Sigmoid colon (tissue), 7 donors: ENCODE data around the gene SLCO3A1. TPM values are rescaled to one million over a fixed set of nuclear protein-coding genes. Genes with fewer than 3 reads are reported as not detected.

Experiments used
- DNase-seq: peaks from one replicate; pipeline ENCODE4 v3.0.0-alpha.2; 2019
- H3K27ac ChIP-seq, 4 donors: fragments of 200-600 bp; sonication (generic); one replicate each; pipeline ENCODE4 v1.5.1; 2016 to 2019; ENCODE audit warnings: mild to moderate bottlenecking in 1 of 4
- H3K27me3 ChIP-seq, 3 donors: fragments of 200-600 bp; sonication (generic); one replicate each; pipeline ENCODE4 v1.5.1; 2019; ENCODE audit warnings: mild to moderate bottlenecking in 1 of 3
- H3K36me3 ChIP-seq, 4 donors: fragments of 200-600 bp; sonication (generic); one replicate each; pipeline ENCODE4 v1.5.1; 2016 to 2019
- H3K4me1 ChIP-seq, 4 donors: fragments of 200-600 bp; sonication (generic); one replicate each; pipeline ENCODE4 v1.5.1; 2017 to 2019
- H3K4me3 ChIP-seq, 4 donors: fragments of 200-600 bp; sonication (generic); one replicate each; pipeline ENCODE4 v1.5.1; 2017 to 2019; ENCODE audit warnings: mild to moderate bottlenecking in 2 of 4, moderate library complexity in 1 of 4
- H3K9me3 ChIP-seq, 4 donors: fragments of 200-600 bp in 3 of 4; sonication (generic) in 3 of 4; one replicate each; pipeline versions ENCODE4 v1.5.1 to v1.6.1; 2013 to 2019
- EP300 ChIP-seq, 4 donors: sonication (generic); formaldehyde crosslinking; IDR thresholded peaks; one replicate each; pipeline ENCODE4 v1.6.1; 2017; ENCODE audit warnings: antibody characterized with exemption in 4 of 4
- POLR2A ChIP-seq, 2 donors: fragments of 450-650 bp; IDR thresholded peaks; one replicate each; pipeline ENCODE4 v1.6.1; 2016; ENCODE audit warnings: antibody characterized with exemption in 2 of 2, mild to moderate bottlenecking in 2 of 2, moderate library complexity in 2 of 2
- POLR2AphosphoS5 ChIP-seq, 4 donors: sonication (generic); formaldehyde crosslinking; IDR thresholded peaks; one replicate each; pipeline ENCODE4 v1.6.1; 2017; ENCODE audit warnings: antibody characterized with exemption in 4 of 4
- WGBS, 2 donors: extraction: QIAGEN DNeasy Blood & Tissue Kit; methylation state at CpG; one replicate each; pipeline ENCODE4 v1.1.7; 2013; 5-methylcytosine and 5-hydroxymethylcytosine counted together
- intact Hi-C: fragments of 100-400 bp; cut with DNase I; formaldehyde crosslinking; loops from one replicate; pipeline ENCODE4 v1.15.1; 2023
- polyA plus RNA-seq, 3 donors: library from polyadenylated mRNA; stranded (reverse); fragments of 200-250 nt; gene quantifications; one replicate each; pipeline ENCODE4 v1.2.3, GENCODE V29; 2013
- total RNA-seq, 4 donors: library from RNA; depleted of rRNA; stranded (reverse); fragments of >200 nt; gene quantifications; one replicate each; pipeline ENCODE4 v1.1.0, GENCODE V29; 2016
- TF ChIP-seq, protein P1 (sequence below), 4 experiments: fragments of 450-650 bp in 3 of 4; fragments of 200-600 bp in 1 of 4; IDR thresholded peaks; one replicate each; pipeline ENCODE4 v1.5.1; 2016 to 2019; ENCODE audit warnings: antibody characterized with exemption in 4 of 4, mild to moderate bottlenecking in 3 of 4, moderate library complexity in 2 of 4
- donor health status: healthy with polysubstance abuse.
- donor health status: Bipolar disorder and iron deficiency.
- donor health status: healthy.

Gene SLCO3A1
- total and polyA plus RNA-seq, 7 donors, result 1.4 to 10.5 (median 4.6) TPM

- Histone ChIP-seq H3K36me3 (no peaks in the 10 kb centered on the region), H3K9me3 (no peaks in the 10 kb centered on the region), H3K4me3 (no peak overlapping the region), H3K4me1 (no peaks in the 10 kb centered on the region), H3K27me3 (no peaks in the 10 kb centered on the region), H3K27ac (no peak overlapping the region)
- intact Hi-C loops, result no loop called here
- 73 to 93% methylated on average over 3 of the region's 3 CpGs for WGBS, 2 donors
- DNase-seq, result no peak
- TF ChIP-seq POLR2A (IDR thresholded peaks at IDR 0.05) (no peak), EP300 (IDR thresholded peaks at IDR 0.05) (no peak), POLR2AphosphoS5 (IDR thresholded peaks at IDR 0.05) (no peak)
- TF ChIP-seq, protein P1, sequence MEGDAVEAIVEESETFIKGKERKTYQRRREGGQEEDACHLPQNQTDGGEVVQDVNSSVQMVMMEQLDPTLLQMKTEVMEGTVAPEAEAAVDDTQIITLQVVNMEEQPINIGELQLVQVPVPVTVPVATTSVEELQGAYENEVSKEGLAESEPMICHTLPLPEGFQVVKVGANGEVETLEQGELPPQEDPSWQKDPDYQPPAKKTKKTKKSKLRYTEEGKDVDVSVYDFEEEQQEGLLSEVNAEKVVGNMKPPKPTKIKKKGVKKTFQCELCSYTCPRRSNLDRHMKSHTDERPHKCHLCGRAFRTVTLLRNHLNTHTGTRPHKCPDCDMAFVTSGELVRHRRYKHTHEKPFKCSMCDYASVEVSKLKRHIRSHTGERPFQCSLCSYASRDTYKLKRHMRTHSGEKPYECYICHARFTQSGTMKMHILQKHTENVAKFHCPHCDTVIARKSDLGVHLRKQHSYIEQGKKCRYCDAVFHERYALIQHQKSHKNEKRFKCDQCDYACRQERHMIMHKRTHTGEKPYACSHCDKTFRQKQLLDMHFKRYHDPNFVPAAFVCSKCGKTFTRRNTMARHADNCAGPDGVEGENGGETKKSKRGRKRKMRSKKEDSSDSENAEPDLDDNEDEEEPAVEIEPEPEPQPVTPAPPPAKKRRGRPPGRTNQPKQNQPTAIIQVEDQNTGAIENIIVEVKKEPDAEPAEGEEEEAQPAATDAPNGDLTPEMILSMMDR (IDR thresholded peaks at IDR 0.05), result no peak
Measured at GRCh38 chr15:92184142-92184541, 330.6 kb downstream of the SLCO3A1 start.

- Histone ChIP-seq H3K4me3 (no peak overlapping the region), H3K4me1 (no peaks in the 10 kb centered on the region), H3K9me3 (no peaks in the 10 kb centered on the region), H3K27me3 (no peaks in the 10 kb centered on the region), H3K27ac (no peak overlapping the region), H3K36me3 (no peaks in the 10 kb centered on the region)
- TF ChIP-seq, protein P1 (IDR thresholded peaks at IDR 0.05), result no peak
- TF ChIP-seq POLR2A (IDR thresholded peaks at IDR 0.05) (no peak), POLR2AphosphoS5 (IDR thresholded peaks at IDR 0.05) (no peak), EP300 (IDR thresholded peaks at IDR 0.05) (no peak)
- intact Hi-C loops, result no loop called here
- WGBS, 2 donors, result 88 to 91% methylated on average over 8 of the region's 8 CpGs
- DNase-seq, result no peak
Measured at GRCh38 chr15:92184679-92185230, 331.2 kb downstream of the SLCO3A1 start.

DNA sequence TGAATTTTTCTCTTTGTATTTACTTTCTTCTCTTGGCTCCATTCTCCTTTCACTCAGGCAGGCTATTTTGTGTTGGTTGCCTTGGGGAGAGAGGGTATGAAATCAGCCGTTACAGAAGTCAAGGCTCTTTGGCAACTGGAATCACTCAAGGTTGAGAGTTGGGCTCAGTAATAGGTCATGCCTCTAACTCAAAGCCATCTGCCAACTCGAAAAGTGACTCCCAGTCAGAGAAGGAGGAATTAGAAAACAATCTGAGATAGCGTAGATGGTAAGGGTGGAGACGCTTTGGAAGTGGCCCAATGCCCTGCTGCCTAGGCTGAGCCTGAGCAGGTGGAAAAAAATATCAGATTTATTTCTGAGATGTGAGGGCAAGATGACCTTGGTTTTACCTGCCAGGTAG lies 334.5 kb downstream of the SLCO3A1 start:
- 62 to 77% methylated on average over 4 of the region's 4 CpGs for WGBS, 2 donors

GRCh38 chr15:92189166-92189565 lies 335.7 kb downstream of the SLCO3A1 start:
- Histone ChIP-seq H3K36me3 (no peaks in the 10 kb centered on the region), H3K9me3 (no peaks in the 10 kb centered on the region), H3K4me1 (no peaks in the 10 kb centered on the region), H3K4me3 (no peak overlapping the region), H3K27me3 (no peaks in the 10 kb centered on the region), H3K27ac (no peak overlapping the region)
- no peak for DNase-seq
- TF ChIP-seq, protein P1 (IDR thresholded peaks at IDR 0.05), result no peak
- TF ChIP-seq POLR2AphosphoS5 (IDR thresholded peaks at IDR 0.05), result no peak
- no peak for TF ChIP-seq EP300 (IDR thresholded peaks at IDR 0.05)
- TF ChIP-seq POLR2A (IDR thresholded peaks at IDR 0.05), result no peak
- intact Hi-C loops, result no loop called here
- WGBS, 2 donors, result 93 to 96% methylated on average over 4 of the region's 4 CpGs

More for the DNA sequence above, 334.5 kb downstream of the SLCO3A1 start:
- no peaks in the 10 kb centered on the region for H3K36me3 ChIP-seq
- H3K27ac ChIP-seq, result no peak overlapping the region
- no peaks in the 10 kb centered on the region for H3K4me1 ChIP-seq
- H3K4me3 ChIP-seq, result no peak overlapping the region
- no peaks in the 10 kb centered on the region for H3K9me3 ChIP-seq
- no peaks in the 10 kb centered on the region for H3K27me3 ChIP-seq
- no peak for DNase-seq
- intact Hi-C loops, result no loop called here
- TF ChIP-seq, protein P1 (IDR thresholded peaks at IDR 0.05), result no peak

- intact Hi-C loops, result no loop called here
Measured at GRCh38 chr15:92195241-92195640, 341.7 kb downstream of the SLCO3A1 start.

More at GRCh38 chr15:92195241-92195640, 341.7 kb downstream of the SLCO3A1 start:
- 69 to 75% methylated on average over 2 of the region's 2 CpGs for WGBS, 2 donors
- DNase-seq, result no peak
- H3K4me1 ChIP-seq, result no peaks in the 10 kb centered on the region
- no peak overlapping the region for H3K4me3 ChIP-seq
- no peaks in the 10 kb centered on the region for H3K9me3 ChIP-seq
- H3K36me3 ChIP-seq, result no peaks in the 10 kb centered on the region
- no peak for TF ChIP-seq POLR2A (IDR thresholded peaks at IDR 0.05)
- no peak for TF ChIP-seq POLR2AphosphoS5 (IDR thresholded peaks at IDR 0.05)
- TF ChIP-seq EP300 (IDR thresholded peaks at IDR 0.05), result no peak
- TF ChIP-seq, protein P1 (IDR thresholded peaks at IDR 0.05), result no peak
- H3K27me3 ChIP-seq, result no peaks in the 10 kb centered on the region
- no peak overlapping the region for H3K27ac ChIP-seq
